NCI-H146 treated with DMSO at 0.1 percent for 48 hours (cell line): Measurements from ENCODE around the gene FGD6.
A peak's percentile ranks its signal among the peaks of the same experiment; 100 is the strongest.
"Not testable (repeated sequence)": the region's sequence is repeated elsewhere in the genome, so short reads cannot be mapped to it uniquely, and the experiment has no call there.

Source experiments
- DNase-seq: peaks from one replicate; lab custom pipeline; 2025; ENCODE audit not compliant: unreplicated experiment; lab: John Stamatoyannopoulos, UW

The FGD6 gene

GRCh38 chr12:95217377-95218149 lies at the start of gene FGD6, which contains the start of gene VEZT:
TSS of gene FGD6 (minus strand) at chr12:95217467. CDS start at chr12:95217240, 227 bp downstream.
TSS of gene VEZT (plus strand) at chr12:95217807. CDS start at chr12:95217851, 44 bp downstream.
- peak; percentile 97 for DNase-seq

- no peak for DNase-seq
Measured at GRCh38 chr12:95266254-95266653, 49.0 kb upstream of the FGD6 start.

GRCh38 chr12:95265765-95266164 lies 48.5 kb upstream of the FGD6 start:
- no peak for DNase-seq

- DNase-seq, result no peak
Measured at GRCh38 chr12:95262808-95263207, 45.5 kb upstream of the FGD6 start.

- no peak for DNase-seq
Measured at GRCh38 chr12:95261109-95261508, 43.8 kb upstream of the FGD6 start.

GRCh38 chr12:95259368-95259767 lies 42.1 kb upstream of the FGD6 start:
- no peak for DNase-seq

- DNase-seq, result no peak
Measured at GRCh38 chr12:95258803-95259202, 41.5 kb upstream of the FGD6 start.

- DNase-seq, result no peak
Measured at GRCh38 chr12:95258151-95258550, 40.9 kb upstream of the FGD6 start.

GRCh38 chr12:95257541-95257940 lies 40.3 kb upstream of the FGD6 start:
- DNase-seq, result no peak

GRCh38 chr12:95253386-95253785 lies 36.1 kb upstream of the FGD6 start:
- no peak for DNase-seq

GRCh38 chr12:95248604-95249360 lies 31.5 kb upstream of the FGD6 start:
- DNase-seq, result no peak

GRCh38 chr12:95248095-95248494 lies 30.8 kb upstream of the FGD6 start:
- no peak for DNase-seq

- no peak for DNase-seq
Measured at GRCh38 chr12:95244350-95244749, 27.1 kb upstream of the FGD6 start.

- no peak for DNase-seq
Measured at GRCh38 chr12:95243497-95244183, 26.4 kb upstream of the FGD6 start.

GRCh38 chr12:95241761-95242506 lies 24.7 kb upstream of the FGD6 start:
- no peak for DNase-seq

- DNase-seq, result not testable (repeated sequence)
Measured at GRCh38 chr12:95241138-95241537, 23.9 kb upstream of the FGD6 start.

GRCh38 chr12:95240556-95240955 lies 23.3 kb upstream of the FGD6 start:
- no peak for DNase-seq

- not testable (repeated sequence) for DNase-seq
Measured at GRCh38 chr12:95239835-95240234, 22.6 kb upstream of the FGD6 start.

GRCh38 chr12:95239216-95239615 lies 21.9 kb upstream of the FGD6 start:
- DNase-seq, result no peak

GRCh38 chr12:95238150-95238549 lies 20.9 kb upstream of the FGD6 start:
- DNase-seq, result no peak

GRCh38 chr12:95237315-95237714 lies 20.0 kb upstream of the FGD6 start:
- DNase-seq, result no peak
